GM23338 (cell line): ENCODE results near the gene SPATS2. TPM values are rescaled to one million over a fixed set of nuclear protein-coding genes. Genes with fewer than 3 reads are reported as not detected.

Experiments used
- ATAC-seq: fragments of 200-7000 bp; cut with Tn5 transposase; 3 replicates; pipeline ENCODE4 v1.9.1; 2020
- DNase-seq: peaks from one replicate; pipeline ENCODE4 v3.0.0-alpha.2; 2015; ENCODE audit warnings: low spot score
- H2AFZ ChIP-seq: fragments of 200-600 bp; sonication (generic); 2 replicates; pipeline ENCODE4 v1.8.0; 2016; ENCODE audit warnings: antibody characterized with exemption, mild to moderate bottlenecking, moderate library complexity
- H3F3A ChIP-seq: fragments of 200-600 bp; sonication (generic); replicated peaks from 2 replicates; pipeline ENCODE4 v1.8.0; 2017; ENCODE audit warnings: antibody characterized with exemption, mixed run types, low read depth
- H3K27ac ChIP-seq: fragments of 200-600 bp; sonication (generic); 2 replicates; pipeline ENCODE4 v1.6.1; 2016; ENCODE audit warnings: low read depth
- H3K27me3 ChIP-seq: fragments of 200-600 bp; sonication (generic); 2 replicates; pipeline ENCODE4 v1.8.0; 2016; ENCODE audit warnings: mild to moderate bottlenecking, mixed run types, moderate library complexity; ENCODE audit not compliant: insufficient read depth
- H3K36me3 ChIP-seq: fragments of 200-600 bp; sonication (generic); 2 replicates; pipeline ENCODE4 v1.8.0; 2016; ENCODE audit warnings: mild to moderate bottlenecking; ENCODE audit not compliant: insufficient read depth
- H3K4me1 ChIP-seq: fragments of 200-600 bp; sonication (generic); 2 replicates; pipeline ENCODE4 v1.8.0; 2016; ENCODE audit warnings: mild to moderate bottlenecking, moderate library complexity; ENCODE audit not compliant: insufficient read depth
- H3K4me2 ChIP-seq: fragments of 200-600 bp; sonication (generic); 2 replicates; pipeline ENCODE4 v1.7.1; 2017; ENCODE audit warnings: mixed run types
- H3K4me3 ChIP-seq: fragments of 200-600 bp; sonication (generic); 2 replicates; pipeline ENCODE4 v1.6.1; 2016; ENCODE audit warnings: mixed run types
- H3K79me2 ChIP-seq: fragments of 200-600 bp; sonication (generic); replicated peaks from 2 replicates; pipeline ENCODE4 v1.8.0; 2017; ENCODE audit warnings: mild to moderate bottlenecking; ENCODE audit not compliant: insufficient read depth
- H3K9me2 ChIP-seq: fragments of 200-600 bp; sonication (generic); 2 replicates; pipeline ENCODE4 v1.8.0; 2017; ENCODE audit not compliant: insufficient read depth
- H4K20me1 ChIP-seq: fragments of 200-600 bp; sonication (generic); replicated peaks from 2 replicates; pipeline ENCODE4 v1.8.0; 2017; ENCODE audit warnings: mild to moderate bottlenecking; ENCODE audit not compliant: insufficient read depth
- H3K27ac Mint-ChIP-seq: 2 replicates; pipeline ENCODE4 v1.8.0; 2020; ENCODE audit warnings: inconsistent platforms, mild to moderate bottlenecking, moderate library complexity, mixed read lengths
- H3K27me3 Mint-ChIP-seq: 3 replicates; pipeline ENCODE4 v1.8.0; 2022; ENCODE audit warnings: low read depth, mild to moderate bottlenecking, moderate library complexity, mixed read lengths, inconsistent platforms; ENCODE audit not compliant: insufficient read depth, poor library complexity
- H3K36me3 Mint-ChIP-seq: 3 replicates; pipeline ENCODE4 v1.8.0; 2021; ENCODE audit warnings: low read depth, mild to moderate bottlenecking, inconsistent platforms, moderate library complexity, mixed read lengths
- H3K4me1 Mint-ChIP-seq: 3 replicates; pipeline ENCODE4 v1.8.0; 2020; ENCODE audit warnings: mild to moderate bottlenecking, inconsistent platforms, mixed read lengths
- H3K4me3 Mint-ChIP-seq: 3 replicates; pipeline ENCODE4 v1.8.0; 2021; ENCODE audit warnings: moderate library complexity, mild to moderate bottlenecking, inconsistent platforms, mixed read lengths
- H3K9me3 Mint-ChIP-seq: 3 replicates; pipeline ENCODE4 v1.8.0; 2020; ENCODE audit warnings: moderate library complexity, mild to moderate bottlenecking, inconsistent platforms, mixed read lengths
- EZH2phosphoT487 ChIP-seq: fragments of 200-600 bp; sonication (generic); IDR thresholded peaks from one replicate; pipeline ENCODE4 v1.8.1; 2018; ENCODE audit warnings: antibody characterized with exemption; ENCODE audit not compliant: unreplicated experiment
- JUNB ChIP-seq: IDR thresholded peaks from one replicate; pipeline ENCODE4 v1.6.1; 2016; ENCODE audit warnings: antibody characterized with exemption; ENCODE audit not compliant: unreplicated experiment
- NANOG ChIP-seq: IDR thresholded peaks from 2 replicates; pipeline ENCODE4 v1.6.1; 2016; ENCODE audit warnings: antibody characterized with exemption, borderline replicate concordance
- POLR2AphosphoS5 ChIP-seq: IDR thresholded peaks from 2 replicates; pipeline ENCODE4 v1.6.1; 2016; ENCODE audit warnings: antibody characterized with exemption, low read depth
- ZNF331 ChIP-seq: fragments of 250-450 bp; sonication (Bioruptor Pico); IDR thresholded peaks from 2 replicates; pipeline ENCODE4 v1.5.0; 2020; ENCODE audit warnings: low read depth, mild to moderate bottlenecking, moderate library complexity
- polyA plus RNA-seq: library from polyadenylated mRNA; unstranded; fragments of >200 nt; fragmentation: Nextera tagmentation; extraction: Ambion mirVana; gene quantifications from 2 replicates; pipeline ENCODE4 v1.2.1, GENCODE V29; 2016
- total RNA-seq: library from RNA; depleted of rRNA; stranded (reverse); fragments of >200 nt; shearing (Covaris generic); gene quantifications from 2 replicates; pipeline ENCODE4 v1.2.3, GENCODE V29; 2014
- TF ChIP-seq, protein P1 (sequence below): fragments of 250-450 bp; sonication (Bioruptor Pico); IDR thresholded peaks from 2 replicates; pipeline ENCODE4 v1.5.0; 2020; ENCODE audit warnings: mild to moderate bottlenecking, moderate library complexity
- TF ChIP-seq, protein P2 (sequence below): IDR thresholded peaks from 2 replicates; pipeline ENCODE4 v1.6.1; 2016; ENCODE audit warnings: antibody characterized with exemption
- TF ChIP-seq, protein P3 (sequence below), 2 experiments: fragments of 200-600 bp in 1 of 2; sonication (generic) in 1 of 2; conservative IDR thresholded peaks; 2 replicates each; pipeline versions ENCODE4 v1.5.1 to v1.6.1; 2016 to 2017; ENCODE audit warnings: antibody characterized with exemption in 2 of 2, low read depth in 2 of 2, mild to moderate bottlenecking in 2 of 2, moderate library complexity in 1 of 2
- TF ChIP-seq, protein P4 (sequence below): IDR thresholded peaks from one replicate; pipeline ENCODE4 v1.6.1; 2018; ENCODE audit warnings: antibody characterized with exemption; ENCODE audit not compliant: unreplicated experiment

Gene SPATS2
- total and polyA plus RNA-seq, 2 experiments from 2014 or later, result 20.6 to 61.0 TPM

DNA sequence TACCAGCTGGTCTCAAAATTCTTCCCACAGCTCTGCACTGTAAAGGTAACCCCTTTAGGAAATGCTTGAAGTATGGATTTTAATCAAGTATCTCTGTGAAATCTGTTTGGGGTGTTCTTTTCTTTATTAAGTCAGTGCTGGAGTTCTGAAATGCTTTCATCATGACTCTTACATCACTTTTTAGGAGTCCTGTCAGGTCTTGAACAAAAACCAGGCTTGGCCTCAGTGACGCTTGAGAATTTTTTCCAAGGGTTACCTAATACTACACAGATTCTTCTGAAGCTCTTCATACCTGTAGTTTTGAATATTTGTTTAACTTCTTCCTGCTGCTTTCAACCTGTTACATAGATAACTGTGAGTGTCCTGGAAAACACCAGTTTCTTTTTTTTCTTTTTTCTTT, 124.6 kb downstream of the SPATS2 start (continued):
- TF ChIP-seq, protein P1, sequence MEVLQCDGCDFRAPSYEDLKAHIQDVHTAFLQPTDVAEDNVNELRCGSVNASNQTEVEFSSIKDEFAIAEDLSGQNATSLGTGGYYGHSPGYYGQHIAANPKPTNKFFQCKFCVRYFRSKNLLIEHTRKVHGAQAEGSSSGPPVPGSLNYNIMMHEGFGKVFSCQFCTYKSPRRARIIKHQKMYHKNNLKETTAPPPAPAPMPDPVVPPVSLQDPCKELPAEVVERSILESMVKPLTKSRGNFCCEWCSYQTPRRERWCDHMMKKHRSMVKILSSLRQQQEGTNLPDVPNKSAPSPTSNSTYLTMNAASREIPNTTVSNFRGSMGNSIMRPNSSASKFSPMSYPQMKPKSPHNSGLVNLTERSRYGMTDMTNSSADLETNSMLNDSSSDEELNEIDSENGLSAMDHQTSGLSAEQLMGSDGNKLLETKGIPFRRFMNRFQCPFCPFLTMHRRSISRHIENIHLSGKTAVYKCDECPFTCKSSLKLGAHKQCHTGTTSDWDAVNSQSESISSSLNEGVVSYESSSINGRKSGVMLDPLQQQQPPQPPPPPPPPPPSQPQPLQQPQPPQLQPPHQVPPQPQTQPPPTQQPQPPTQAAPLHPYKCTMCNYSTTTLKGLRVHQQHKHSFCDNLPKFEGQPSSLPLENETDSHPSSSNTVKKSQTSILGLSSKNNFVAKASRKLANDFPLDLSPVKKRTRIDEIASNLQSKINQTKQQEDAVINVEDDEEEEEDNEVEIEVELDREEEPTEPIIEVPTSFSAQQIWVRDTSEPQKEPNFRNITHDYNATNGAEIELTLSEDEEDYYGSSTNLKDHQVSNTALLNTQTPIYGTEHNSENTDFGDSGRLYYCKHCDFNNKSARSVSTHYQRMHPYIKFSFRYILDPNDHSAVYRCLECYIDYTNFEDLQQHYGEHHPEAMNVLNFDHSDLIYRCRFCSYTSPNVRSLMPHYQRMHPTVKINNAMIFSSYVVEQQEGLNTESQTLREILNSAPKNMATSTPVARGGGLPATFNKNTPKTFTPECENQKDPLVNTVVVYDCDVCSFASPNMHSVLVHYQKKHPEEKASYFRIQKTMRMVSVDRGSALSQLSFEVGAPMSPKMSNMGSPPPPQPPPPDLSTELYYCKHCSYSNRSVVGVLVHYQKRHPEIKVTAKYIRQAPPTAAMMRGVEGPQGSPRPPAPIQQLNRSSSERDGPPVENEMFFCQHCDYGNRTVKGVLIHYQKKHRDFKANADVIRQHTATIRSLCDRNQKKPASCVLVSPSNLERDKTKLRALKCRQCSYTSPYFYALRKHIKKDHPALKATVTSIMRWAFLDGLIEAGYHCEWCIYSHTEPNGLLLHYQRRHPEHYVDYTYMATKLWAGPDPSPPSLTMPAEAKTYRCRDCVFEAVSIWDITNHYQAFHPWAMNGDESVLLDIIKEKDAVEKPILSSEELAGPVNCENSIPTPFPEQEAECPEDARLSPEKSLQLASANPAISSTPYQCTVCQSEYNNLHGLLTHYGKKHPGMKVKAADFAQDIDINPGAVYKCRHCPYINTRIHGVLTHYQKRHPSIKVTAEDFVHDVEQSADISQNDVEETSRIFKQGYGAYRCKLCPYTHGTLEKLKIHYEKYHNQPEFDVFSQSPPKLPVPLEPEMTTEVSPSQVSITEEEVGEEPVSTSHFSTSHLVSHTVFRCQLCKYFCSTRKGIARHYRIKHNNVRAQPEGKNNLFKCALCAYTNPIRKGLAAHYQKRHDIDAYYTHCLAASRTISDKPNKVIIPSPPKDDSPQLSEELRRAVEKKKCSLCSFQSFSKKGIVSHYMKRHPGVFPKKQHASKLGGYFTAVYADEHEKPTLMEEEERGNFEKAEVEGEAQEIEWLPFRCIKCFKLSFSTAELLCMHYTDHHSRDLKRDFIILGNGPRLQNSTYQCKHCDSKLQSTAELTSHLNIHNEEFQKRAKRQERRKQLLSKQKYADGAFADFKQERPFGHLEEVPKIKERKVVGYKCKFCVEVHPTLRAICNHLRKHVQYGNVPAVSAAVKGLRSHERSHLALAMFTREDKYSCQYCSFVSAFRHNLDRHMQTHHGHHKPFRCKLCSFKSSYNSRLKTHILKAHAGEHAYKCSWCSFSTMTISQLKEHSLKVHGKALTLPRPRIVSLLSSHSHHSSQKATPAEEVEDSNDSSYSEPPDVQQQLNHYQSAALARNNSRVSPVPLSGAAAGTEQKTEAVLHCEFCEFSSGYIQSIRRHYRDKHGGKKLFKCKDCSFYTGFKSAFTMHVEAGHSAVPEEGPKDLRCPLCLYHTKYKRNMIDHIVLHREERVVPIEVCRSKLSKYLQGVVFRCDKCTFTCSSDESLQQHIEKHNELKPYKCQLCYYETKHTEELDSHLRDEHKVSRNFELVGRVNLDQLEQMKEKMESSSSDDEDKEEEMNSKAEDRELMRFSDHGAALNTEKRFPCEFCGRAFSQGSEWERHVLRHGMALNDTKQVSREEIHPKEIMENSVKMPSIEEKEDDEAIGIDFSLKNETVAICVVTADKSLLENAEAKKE (CRISPR knock-in tag), result no peak
- TF ChIP-seq, protein P2, sequence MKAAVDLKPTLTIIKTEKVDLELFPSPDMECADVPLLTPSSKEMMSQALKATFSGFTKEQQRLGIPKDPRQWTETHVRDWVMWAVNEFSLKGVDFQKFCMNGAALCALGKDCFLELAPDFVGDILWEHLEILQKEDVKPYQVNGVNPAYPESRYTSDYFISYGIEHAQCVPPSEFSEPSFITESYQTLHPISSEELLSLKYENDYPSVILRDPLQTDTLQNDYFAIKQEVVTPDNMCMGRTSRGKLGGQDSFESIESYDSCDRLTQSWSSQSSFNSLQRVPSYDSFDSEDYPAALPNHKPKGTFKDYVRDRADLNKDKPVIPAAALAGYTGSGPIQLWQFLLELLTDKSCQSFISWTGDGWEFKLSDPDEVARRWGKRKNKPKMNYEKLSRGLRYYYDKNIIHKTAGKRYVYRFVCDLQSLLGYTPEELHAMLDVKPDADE, result no peak
- TF ChIP-seq JUNB (no peak), ZNF331 (no peak), NANOG (no peak)

DNA sequence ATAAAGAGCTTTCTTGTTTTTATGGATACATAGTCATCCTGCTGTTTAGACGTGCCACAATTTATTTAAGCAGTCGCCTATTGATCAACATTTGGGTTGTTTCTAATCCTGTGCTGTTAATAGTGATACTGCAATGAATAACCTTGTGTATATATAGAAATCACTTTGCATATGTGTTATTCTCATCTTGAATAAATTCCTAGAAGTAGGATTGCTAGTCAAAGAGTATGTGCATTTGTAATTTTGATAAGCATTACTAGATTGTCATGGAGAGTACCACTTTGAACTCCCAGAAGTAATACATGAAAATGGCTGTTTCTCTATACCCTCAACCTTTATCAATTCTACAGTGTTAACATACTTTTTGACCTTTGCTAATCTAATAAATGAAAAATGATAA, 126.6 kb downstream of the SPATS2 start:
- peaks cover 3% of the 10 kb centered on the region for H3K27me3 Mint-ChIP-seq
- Histone ChIP-seq H2AFZ (no peak overlapping the region), H3K9me2 (no peaks in the 10 kb centered on the region), H3K4me1 (peaks cover 13% of the 10 kb centered on the region), H3K36me3 (peaks cover 5% of the 10 kb centered on the region; the same call in 1 of the 2 replicates), H3K79me2 (no peaks in the 10 kb centered on the region), H3F3A (peaks cover 5% of the 10 kb centered on the region; the same call in 1 of the 2 replicates), H3K27ac (no peak overlapping the region), H3K4me2 (no peak overlapping the region), H3K4me3 (no peak overlapping the region), H4K20me1 (no peaks in the 10 kb centered on the region), H3K27me3 (no peaks in the 10 kb centered on the region)
- H3K4me1 Mint-ChIP-seq, result peaks cover 18% of the 10 kb centered on the region
- ATAC-seq (no peak), DNase-seq (no peak)
- no peak overlapping the region for H3K27ac Mint-ChIP-seq
- no peaks in the 10 kb centered on the region for H3K9me3 Mint-ChIP-seq
- no peak overlapping the region for H3K4me3 Mint-ChIP-seq
- H3K36me3 Mint-ChIP-seq, result peaks cover 10% of the 10 kb centered on the region; the same call in 1 of the 3 replicates
- TF ChIP-seq EZH2phosphoT487 (no peak), NANOG (no peak), POLR2AphosphoS5 (no peak)
- TF ChIP-seq, protein P3, sequence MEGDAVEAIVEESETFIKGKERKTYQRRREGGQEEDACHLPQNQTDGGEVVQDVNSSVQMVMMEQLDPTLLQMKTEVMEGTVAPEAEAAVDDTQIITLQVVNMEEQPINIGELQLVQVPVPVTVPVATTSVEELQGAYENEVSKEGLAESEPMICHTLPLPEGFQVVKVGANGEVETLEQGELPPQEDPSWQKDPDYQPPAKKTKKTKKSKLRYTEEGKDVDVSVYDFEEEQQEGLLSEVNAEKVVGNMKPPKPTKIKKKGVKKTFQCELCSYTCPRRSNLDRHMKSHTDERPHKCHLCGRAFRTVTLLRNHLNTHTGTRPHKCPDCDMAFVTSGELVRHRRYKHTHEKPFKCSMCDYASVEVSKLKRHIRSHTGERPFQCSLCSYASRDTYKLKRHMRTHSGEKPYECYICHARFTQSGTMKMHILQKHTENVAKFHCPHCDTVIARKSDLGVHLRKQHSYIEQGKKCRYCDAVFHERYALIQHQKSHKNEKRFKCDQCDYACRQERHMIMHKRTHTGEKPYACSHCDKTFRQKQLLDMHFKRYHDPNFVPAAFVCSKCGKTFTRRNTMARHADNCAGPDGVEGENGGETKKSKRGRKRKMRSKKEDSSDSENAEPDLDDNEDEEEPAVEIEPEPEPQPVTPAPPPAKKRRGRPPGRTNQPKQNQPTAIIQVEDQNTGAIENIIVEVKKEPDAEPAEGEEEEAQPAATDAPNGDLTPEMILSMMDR (conservative IDR thresholded peaks at IDR 0.05; ENCODE audit: low read depth in 2 of 2), result no peak
- TF ChIP-seq, protein P4, sequence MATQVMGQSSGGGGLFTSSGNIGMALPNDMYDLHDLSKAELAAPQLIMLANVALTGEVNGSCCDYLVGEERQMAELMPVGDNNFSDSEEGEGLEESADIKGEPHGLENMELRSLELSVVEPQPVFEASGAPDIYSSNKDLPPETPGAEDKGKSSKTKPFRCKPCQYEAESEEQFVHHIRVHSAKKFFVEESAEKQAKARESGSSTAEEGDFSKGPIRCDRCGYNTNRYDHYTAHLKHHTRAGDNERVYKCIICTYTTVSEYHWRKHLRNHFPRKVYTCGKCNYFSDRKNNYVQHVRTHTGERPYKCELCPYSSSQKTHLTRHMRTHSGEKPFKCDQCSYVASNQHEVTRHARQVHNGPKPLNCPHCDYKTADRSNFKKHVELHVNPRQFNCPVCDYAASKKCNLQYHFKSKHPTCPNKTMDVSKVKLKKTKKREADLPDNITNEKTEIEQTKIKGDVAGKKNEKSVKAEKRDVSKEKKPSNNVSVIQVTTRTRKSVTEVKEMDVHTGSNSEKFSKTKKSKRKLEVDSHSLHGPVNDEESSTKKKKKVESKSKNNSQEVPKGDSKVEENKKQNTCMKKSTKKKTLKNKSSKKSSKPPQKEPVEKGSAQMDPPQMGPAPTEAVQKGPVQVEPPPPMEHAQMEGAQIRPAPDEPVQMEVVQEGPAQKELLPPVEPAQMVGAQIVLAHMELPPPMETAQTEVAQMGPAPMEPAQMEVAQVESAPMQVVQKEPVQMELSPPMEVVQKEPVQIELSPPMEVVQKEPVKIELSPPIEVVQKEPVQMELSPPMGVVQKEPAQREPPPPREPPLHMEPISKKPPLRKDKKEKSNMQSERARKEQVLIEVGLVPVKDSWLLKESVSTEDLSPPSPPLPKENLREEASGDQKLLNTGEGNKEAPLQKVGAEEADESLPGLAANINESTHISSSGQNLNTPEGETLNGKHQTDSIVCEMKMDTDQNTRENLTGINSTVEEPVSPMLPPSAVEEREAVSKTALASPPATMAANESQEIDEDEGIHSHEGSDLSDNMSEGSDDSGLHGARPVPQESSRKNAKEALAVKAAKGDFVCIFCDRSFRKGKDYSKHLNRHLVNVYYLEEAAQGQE, result no peak
